Caco-2 (cell line): ENCODE measurements around the gene CARD16. TPM values are rescaled to one million over a fixed set of nuclear protein-coding genes. Genes with fewer than 3 reads are reported as not detected.

Experiments used
- BruUV-seq: library from RNA; stranded (reverse); fragments of 400-500 nt; replicated peaks from 2 replicates; lab custom pipeline; 2021; lab: Mats Ljungman, UMichigan
- CTCF ChIA-PET: fragments of 300-600 bp; sonication (Branson Sonifier 250); formaldehyde crosslinking; loops from one replicate; lab custom pipeline; 2022; ENCODE audit warnings: antibody characterized with exemption; lab: Charles Lee
- POLR2A ChIA-PET: fragments of 300-600 bp; sonication (Branson Sonifier 250); formaldehyde crosslinking; loops from one replicate; lab custom pipeline; 2022; ENCODE audit warnings: antibody characterized with exemption; lab: Charles Lee
- DNase-seq, 2 experiments: peaks; one replicate each; pipeline versions ENCODE4 v3.0.0 to v3.0.0-alpha.2; 2020 to 2022
- H3K27me3 ChIP-seq: replicated peaks from 2 replicates; pipeline ENCODE4 v1.6.0; 2011; ENCODE audit warnings: low read length; ENCODE audit not compliant: control insufficient read depth, insufficient read depth
- H3K36me3 ChIP-seq: 2 replicates; pipeline ENCODE4 v1.5.1; 2011; ENCODE audit warnings: low read length; ENCODE audit not compliant: control insufficient read depth, insufficient read depth
- H3K4me1 ChIP-seq: fragments of 250-450 bp; sonication (Bioruptor Pico); 2 replicates; pipeline ENCODE4 v1.5.1; 2020; ENCODE audit warnings: mild to moderate bottlenecking
- H3K4me3 ChIP-seq: 2 replicates; pipeline ENCODE4 v1.5.1; 2011; ENCODE audit warnings: low read depth, mild to moderate bottlenecking, control low read depth, low read length
- H3K9me3 ChIP-seq: fragments of 250-450 bp; sonication (Bioruptor Pico); 2 replicates; pipeline ENCODE4 v1.5.1; 2020; ENCODE audit warnings: mild to moderate bottlenecking, moderate library complexity
- H3K27ac Mint-ChIP-seq: one replicate; pipeline ENCODE4 v1.8.0; 2022; ENCODE audit warnings: mixed read lengths; ENCODE audit not compliant: unreplicated experiment
- H3K27me3 Mint-ChIP-seq: one replicate; pipeline ENCODE4 v1.8.0; 2022; ENCODE audit warnings: mixed read lengths; ENCODE audit not compliant: insufficient read depth, unreplicated experiment
- H3K36me3 Mint-ChIP-seq: one replicate; pipeline ENCODE4 v1.8.0; 2022; ENCODE audit warnings: mild to moderate bottlenecking, mixed read lengths; ENCODE audit not compliant: insufficient read depth, unreplicated experiment
- H3K4me1 Mint-ChIP-seq: one replicate; pipeline ENCODE4 v1.8.0; 2022; ENCODE audit warnings: low read depth, mixed read lengths; ENCODE audit not compliant: unreplicated experiment
- H3K4me3 Mint-ChIP-seq: one replicate; pipeline ENCODE4 v1.8.0; 2022; ENCODE audit warnings: mild to moderate bottlenecking, moderate library complexity, mixed read lengths; ENCODE audit not compliant: unreplicated experiment
- H3K9me3 Mint-ChIP-seq: one replicate; pipeline ENCODE4 v1.8.0; 2022; ENCODE audit warnings: mixed read lengths; ENCODE audit not compliant: unreplicated experiment
- intact Hi-C: fragments of 100-400 bp; cut with micrococcal nuclease; formaldehyde crosslinking; loops from one replicate; pipeline ENCODE4 v1.10.0; 2022; ENCODE audit not compliant: unreplicated experiment
- total RNA-seq: library from RNA; stranded (reverse); gene quantifications from 2 replicates; pipeline ENCODE4 v1.2.3, GENCODE V29; 2022
- TF ChIP-seq, protein P1 (sequence below), 2 experiments: fragments of 200-600 bp in 1 of 2; IDR thresholded peaks; 1 replicate in 1 of 2; 2 replicates in 1 of 2; pipeline versions ENCODE4 v1.5.1 to v1.8.0; 2011 to 2022; ENCODE audit warnings: antibody characterized with exemption in 1 of 2, control low read depth in 1 of 2, inconsistent platforms in 1 of 2, low read depth in 1 of 2, low read length in 1 of 2, mild to moderate bottlenecking in 1 of 2, moderate library complexity in 1 of 2; ENCODE audit not compliant: insufficient read depth in 1 of 2, severe bottlenecking in 1 of 2, unreplicated experiment in 1 of 2

The CARD16 gene
- total RNA-seq, 1 experiment from 2014 or later, result 1.5 TPM

DNA sequence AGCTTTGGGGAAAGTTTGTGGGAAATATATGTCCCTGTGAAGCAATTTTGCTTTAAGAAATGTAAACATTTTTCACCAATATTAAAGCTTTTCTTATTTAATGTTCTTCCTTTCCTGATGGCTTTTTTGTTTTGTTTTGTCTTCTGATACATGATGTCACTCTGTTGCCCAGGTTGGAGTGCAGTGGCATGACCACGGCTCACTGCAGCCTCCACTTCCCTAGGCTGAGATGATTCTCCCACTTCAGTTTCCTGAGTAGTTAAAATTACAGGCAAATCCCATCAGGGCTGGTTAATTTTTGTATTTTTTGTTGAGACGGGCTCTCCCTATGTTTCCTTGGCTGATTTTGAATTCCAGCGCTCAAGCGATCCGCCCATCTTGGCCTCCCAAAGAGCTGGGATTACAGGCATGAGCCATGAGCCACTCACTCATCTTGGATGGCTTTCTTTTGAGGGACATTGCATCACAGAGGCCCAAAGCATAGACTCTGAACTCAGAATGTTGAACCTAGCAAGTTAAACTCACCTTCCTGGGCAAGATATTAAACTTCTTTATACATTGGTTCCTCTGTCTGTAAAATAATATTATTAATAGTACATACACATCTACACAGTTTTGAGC is 651 bp upstream of the CARD16 start:
- DNase-seq, result no peak
- Mint-ChIP-seq H3K4me3 (no peak overlapping the region), H3K27ac (peak overlapping the region; percentile 56), H3K4me1 (peaks cover 63% of the 10 kb centered on the region), H3K27me3 (no peaks in the 10 kb centered on the region), H3K9me3 (peaks cover 37% of the 10 kb centered on the region), H3K36me3 (no peaks in the 10 kb centered on the region)
- Histone ChIP-seq H3K36me3 (no peaks in the 10 kb centered on the region), H3K27me3 (no peaks in the 10 kb centered on the region), H3K4me3 (no peak overlapping the region), H3K4me1 (peaks cover 35% of the 10 kb centered on the region), H3K9me3 (no peaks in the 10 kb centered on the region)
- POLR2A ChIA-PET, result no interaction called here
- TF ChIP-seq, protein P1, sequence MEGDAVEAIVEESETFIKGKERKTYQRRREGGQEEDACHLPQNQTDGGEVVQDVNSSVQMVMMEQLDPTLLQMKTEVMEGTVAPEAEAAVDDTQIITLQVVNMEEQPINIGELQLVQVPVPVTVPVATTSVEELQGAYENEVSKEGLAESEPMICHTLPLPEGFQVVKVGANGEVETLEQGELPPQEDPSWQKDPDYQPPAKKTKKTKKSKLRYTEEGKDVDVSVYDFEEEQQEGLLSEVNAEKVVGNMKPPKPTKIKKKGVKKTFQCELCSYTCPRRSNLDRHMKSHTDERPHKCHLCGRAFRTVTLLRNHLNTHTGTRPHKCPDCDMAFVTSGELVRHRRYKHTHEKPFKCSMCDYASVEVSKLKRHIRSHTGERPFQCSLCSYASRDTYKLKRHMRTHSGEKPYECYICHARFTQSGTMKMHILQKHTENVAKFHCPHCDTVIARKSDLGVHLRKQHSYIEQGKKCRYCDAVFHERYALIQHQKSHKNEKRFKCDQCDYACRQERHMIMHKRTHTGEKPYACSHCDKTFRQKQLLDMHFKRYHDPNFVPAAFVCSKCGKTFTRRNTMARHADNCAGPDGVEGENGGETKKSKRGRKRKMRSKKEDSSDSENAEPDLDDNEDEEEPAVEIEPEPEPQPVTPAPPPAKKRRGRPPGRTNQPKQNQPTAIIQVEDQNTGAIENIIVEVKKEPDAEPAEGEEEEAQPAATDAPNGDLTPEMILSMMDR (IDR thresholded peaks at IDR 0.05; ENCODE audit: insufficient read depth in 1 of 2, low read depth in 1 of 2, low read length in 1 of 2, severe bottlenecking in 1 of 2, unreplicated experiment in 1 of 2), result no peak
- CTCF ChIA-PET, result no interaction called here
- intact Hi-C loops, result loop anchor here (2.0 to 5.0 kb wide), 3 partner anchors 21 to 157 kb away; no protein-coding TSS in a partner anchor
- no TSS peak for BruUV-seq

DNA sequence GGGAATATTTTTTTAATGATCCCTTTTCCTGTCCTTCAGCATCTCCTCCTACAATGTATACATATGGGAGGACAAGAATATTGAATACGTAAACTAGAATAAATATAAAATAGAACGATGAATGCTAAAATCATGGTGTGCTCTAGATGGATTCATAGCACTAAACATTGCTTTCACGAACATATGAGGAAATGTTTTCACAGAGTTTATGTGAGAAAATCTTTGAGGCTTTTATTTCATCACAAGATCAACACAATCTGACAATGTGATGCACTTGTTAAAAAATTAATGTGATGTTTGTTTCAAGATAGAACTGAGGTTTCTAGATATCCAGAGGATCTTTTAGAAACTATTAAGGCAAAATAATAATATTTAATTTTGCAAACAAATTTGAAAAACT is 3.0 kb downstream of the CARD16 start:
- no peak overlapping the region for H3K4me3 ChIP-seq
- peaks cover 39% of the 10 kb centered on the region for H3K4me1 ChIP-seq
- Mint-ChIP-seq H3K4me3 (no peak overlapping the region), H3K4me1 (peaks cover 48% of the 10 kb centered on the region), H3K36me3 (no peaks in the 10 kb centered on the region), H3K27me3 (no peaks in the 10 kb centered on the region), H3K9me3 (peaks cover 20% of the 10 kb centered on the region), H3K27ac (no peak overlapping the region)
- no peaks in the 10 kb centered on the region for H3K9me3 ChIP-seq
- intact Hi-C loops, result no loop called here
- ChIA-PET CTCF (no interaction called here), POLR2A (no interaction called here)
- no peaks in the 10 kb centered on the region for H3K36me3 ChIP-seq
- no TSS peak for BruUV-seq
- TF ChIP-seq, protein P1 (IDR thresholded peaks at IDR 0.05; ENCODE audit: insufficient read depth in 1 of 2, low read depth in 1 of 2, low read length in 1 of 2, severe bottlenecking in 1 of 2, unreplicated experiment in 1 of 2), result no peak
- DNase-seq, result no peak
- H3K27me3 ChIP-seq, result no peaks in the 10 kb centered on the region

DNA sequence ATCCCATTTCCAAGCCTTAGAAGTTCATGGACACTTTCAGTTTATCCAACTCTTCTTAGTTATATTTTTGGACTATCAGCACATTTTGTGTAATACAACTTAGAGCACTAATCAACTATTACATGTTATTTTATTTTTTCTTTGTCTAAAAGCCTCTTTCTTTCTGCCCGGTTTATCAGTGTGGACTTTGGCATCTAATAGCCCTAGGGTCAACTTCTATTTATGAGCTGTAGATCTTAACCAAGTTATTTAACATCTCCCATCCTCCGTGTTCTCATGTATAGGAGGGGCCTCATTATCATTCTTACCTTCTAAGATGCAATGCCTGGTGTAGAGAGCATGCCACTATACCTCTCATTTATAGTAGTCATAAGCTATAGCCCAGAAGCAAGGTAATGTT is 4.4 kb downstream of the CARD16 start:
- TF ChIP-seq, protein P1 (IDR thresholded peaks at IDR 0.05; ENCODE audit: insufficient read depth in 1 of 2, low read depth in 1 of 2, low read length in 1 of 2, severe bottlenecking in 1 of 2, unreplicated experiment in 1 of 2), result no peak
- Histone ChIP-seq H3K4me1 (peaks cover 26% of the 10 kb centered on the region), H3K36me3 (no peaks in the 10 kb centered on the region), H3K4me3 (no peak overlapping the region), H3K27me3 (no peaks in the 10 kb centered on the region), H3K9me3 (no peaks in the 10 kb centered on the region)
- no peaks in the 10 kb centered on the region for H3K27me3 Mint-ChIP-seq
- peak overlapping the region; percentile 11 for H3K4me3 Mint-ChIP-seq
- intact Hi-C loops, result no loop called here
- peak in 1 of 2 experiments; percentile 16 for DNase-seq
- ChIA-PET CTCF (no interaction called here), POLR2A (no interaction called here)
- no peak overlapping the region for H3K27ac Mint-ChIP-seq
- no peaks in the 10 kb centered on the region for H3K36me3 Mint-ChIP-seq
- no TSS peak for BruUV-seq
- peaks cover 28% of the 10 kb centered on the region for H3K9me3 Mint-ChIP-seq
- peaks cover 34% of the 10 kb centered on the region for H3K4me1 Mint-ChIP-seq
